WTC11 (cell line): ENCODE measurements around the gene PCSK4. TPM values are rescaled to one million over a fixed set of nuclear protein-coding genes. Genes with fewer than 3 reads are reported as not detected.

Experiments used
- ATAC-seq: fragments of 200-7000 bp; cut with Tn5 transposase; 2 replicates; pipeline ENCODE4 v1.10.0; 2021; ENCODE audit warnings: mild to moderate bottlenecking, moderate library complexity
- CTCF ChIA-PET: fragments of 300-600 bp; sonication (Branson Sonifier 250); formaldehyde crosslinking; loops from one replicate; lab custom pipeline; 2021; ENCODE audit warnings: antibody characterized with exemption; lab: Charles Lee
- POLR2A ChIA-PET: fragments of 350-600 bp; sonication (Branson Sonifier 250); formaldehyde crosslinking; loops from one replicate; lab custom pipeline; 2021; ENCODE audit warnings: antibody characterized with exemption; lab: Charles Lee
- DNase-seq: peaks from one replicate; pipeline ENCODE4 v3.0.0; 2021; ENCODE audit warnings: low spot score
- H3K27ac Mint-ChIP-seq: 2 replicates; pipeline ENCODE4 v1.8.0; 2021; ENCODE audit warnings: mixed read lengths
- H3K27me3 Mint-ChIP-seq: 2 replicates; pipeline ENCODE4 v1.8.0; 2021; ENCODE audit warnings: low read depth, mild to moderate bottlenecking, moderate library complexity, mixed read lengths
- H3K36me3 Mint-ChIP-seq: 2 replicates; pipeline ENCODE4 v1.8.0; 2021; ENCODE audit warnings: mixed read lengths
- H3K4me1 Mint-ChIP-seq: 2 replicates; pipeline ENCODE4 v1.8.0; 2022; ENCODE audit warnings: mixed read lengths
- H3K4me3 Mint-ChIP-seq: 2 replicates; pipeline ENCODE4 v1.8.0; 2021; ENCODE audit warnings: mild to moderate bottlenecking, moderate library complexity, mixed read lengths
- H3K9me3 Mint-ChIP-seq: 2 replicates; pipeline ENCODE4 v1.8.0; 2021; ENCODE audit warnings: mixed read lengths
- ATF1 ChIP-seq: sonication (generic); formaldehyde crosslinking; IDR thresholded peaks from 2 replicates; pipeline ENCODE4 v1.8.1; 2023; ENCODE audit warnings: mild to moderate bottlenecking, moderate library complexity, missing genetic modification reagents
- CREM ChIP-seq: sonication (generic); formaldehyde crosslinking; IDR thresholded peaks from 2 replicates; pipeline ENCODE4 v1.8.1; 2022; ENCODE audit warnings: mild to moderate bottlenecking, missing genetic modification reagents, moderate library complexity
- EMX1 ChIP-seq: fragments of 250-450 bp; sonication (Bioruptor Pico); IDR thresholded peaks from 2 replicates; pipeline ENCODE4 v1.8.0; 2021; ENCODE audit warnings: mild to moderate bottlenecking
- FOXP1 ChIP-seq: sonication (generic); formaldehyde crosslinking; IDR thresholded peaks from 2 replicates; pipeline ENCODE4 v1.8.0; 2022; ENCODE audit warnings: missing genetic modification reagents, mild to moderate bottlenecking, moderate library complexity, borderline replicate concordance
- JAZF1 ChIP-seq: fragments of 250-450 bp; sonication (Bioruptor Pico); IDR thresholded peaks from 2 replicates; pipeline ENCODE4 v1.9.0; 2021; ENCODE audit warnings: moderate library complexity, mild to moderate bottlenecking, inconsistent platforms
- MYBL2 ChIP-seq: sonication (generic); formaldehyde crosslinking; IDR thresholded peaks from 2 replicates; pipeline ENCODE4 v1.8.1; 2023; ENCODE audit warnings: mild to moderate bottlenecking, moderate library complexity, missing genetic modification reagents
- RORB ChIP-seq: fragments of 250-450 bp; sonication (Bioruptor Pico); IDR thresholded peaks from 2 replicates; pipeline ENCODE4 v1.9.0; 2021; ENCODE audit warnings: mild to moderate bottlenecking
- SOX15 ChIP-seq: fragments of 250-450 bp; sonication (Bioruptor Pico); IDR thresholded peaks from 2 replicates; pipeline ENCODE4 v1.9.0; 2021; ENCODE audit warnings: mild to moderate bottlenecking
- SP1 ChIP-seq: sonication (generic); formaldehyde crosslinking; conservative IDR thresholded peaks from 2 replicates; pipeline ENCODE4 v1.8.1; 2022; ENCODE audit warnings: missing genetic modification reagents
- TEAD1 ChIP-seq: sonication (generic); formaldehyde crosslinking; IDR thresholded peaks from 2 replicates; pipeline ENCODE4 v1.8.0; 2022; ENCODE audit warnings: mild to moderate bottlenecking, missing genetic modification reagents
- TP53 ChIP-seq: sonication (generic); formaldehyde crosslinking; IDR thresholded peaks from 2 replicates; pipeline ENCODE4 v1.8.1; 2023; ENCODE audit warnings: mild to moderate bottlenecking, missing genetic modification reagents
- ZNF138 ChIP-seq: sonication (generic); formaldehyde crosslinking; conservative IDR thresholded peaks from 2 replicates; pipeline ENCODE4 v1.8.1; 2022; ENCODE audit warnings: mild to moderate bottlenecking, moderate library complexity, missing genetic modification reagents
- ZNF263 ChIP-seq: sonication (generic); formaldehyde crosslinking; IDR thresholded peaks from 2 replicates; pipeline ENCODE4 v1.8.1; 2022; ENCODE audit warnings: low read depth, mild to moderate bottlenecking, moderate library complexity, missing genetic modification reagents
- ZNF416 ChIP-seq: fragments of 250-450 bp; sonication (Bioruptor Pico); IDR thresholded peaks from 2 replicates; pipeline ENCODE4 v1.9.0; 2021; ENCODE audit warnings: mild to moderate bottlenecking, inconsistent platforms
- total RNA-seq: library from RNA; stranded (reverse); gene quantifications from 3 replicates; pipeline ENCODE4 v1.2.3, GENCODE V29; 2021
- TF ChIP-seq, protein P1 (sequence below): sonication (generic); formaldehyde crosslinking; conservative IDR thresholded peaks from 2 replicates; pipeline ENCODE4 v1.8.1; 2022; ENCODE audit warnings: mild to moderate bottlenecking, missing genetic modification reagents
- TF ChIP-seq, protein P2 (sequence below): sonication (generic); formaldehyde crosslinking; IDR thresholded peaks from 2 replicates; pipeline ENCODE4 v1.8.1; 2022; ENCODE audit warnings: mild to moderate bottlenecking, missing genetic modification reagents, moderate library complexity, borderline replicate concordance
- TF ChIP-seq, protein P3 (sequence below): fragments of 250-450 bp; sonication (Bioruptor Pico); IDR thresholded peaks from 2 replicates; pipeline ENCODE4 v1.8.0; 2021; ENCODE audit warnings: mild to moderate bottlenecking
- TF ChIP-seq, protein P4 (sequence below): fragments of 250-450 bp; sonication (Bioruptor Pico); IDR thresholded peaks from 2 replicates; pipeline ENCODE4 v1.9.0; 2021; ENCODE audit warnings: moderate library complexity, mild to moderate bottlenecking, inconsistent platforms, borderline replicate concordance
- TF ChIP-seq, protein P5 (sequence below): sonication (generic); formaldehyde crosslinking; IDR thresholded peaks from 2 replicates; pipeline ENCODE4 v1.8.1; 2022; ENCODE audit warnings: low read depth, mild to moderate bottlenecking, moderate library complexity, missing genetic modification reagents, borderline replicate concordance
- TF ChIP-seq, protein P6 (sequence below): sonication (generic); formaldehyde crosslinking; IDR thresholded peaks from 2 replicates; pipeline ENCODE4 v1.8.0; 2023; ENCODE audit warnings: mild to moderate bottlenecking, missing genetic modification reagents

The PCSK4 gene
- total RNA-seq, 1 experiment from 2014 or later = 22.4 TPM

DNA sequence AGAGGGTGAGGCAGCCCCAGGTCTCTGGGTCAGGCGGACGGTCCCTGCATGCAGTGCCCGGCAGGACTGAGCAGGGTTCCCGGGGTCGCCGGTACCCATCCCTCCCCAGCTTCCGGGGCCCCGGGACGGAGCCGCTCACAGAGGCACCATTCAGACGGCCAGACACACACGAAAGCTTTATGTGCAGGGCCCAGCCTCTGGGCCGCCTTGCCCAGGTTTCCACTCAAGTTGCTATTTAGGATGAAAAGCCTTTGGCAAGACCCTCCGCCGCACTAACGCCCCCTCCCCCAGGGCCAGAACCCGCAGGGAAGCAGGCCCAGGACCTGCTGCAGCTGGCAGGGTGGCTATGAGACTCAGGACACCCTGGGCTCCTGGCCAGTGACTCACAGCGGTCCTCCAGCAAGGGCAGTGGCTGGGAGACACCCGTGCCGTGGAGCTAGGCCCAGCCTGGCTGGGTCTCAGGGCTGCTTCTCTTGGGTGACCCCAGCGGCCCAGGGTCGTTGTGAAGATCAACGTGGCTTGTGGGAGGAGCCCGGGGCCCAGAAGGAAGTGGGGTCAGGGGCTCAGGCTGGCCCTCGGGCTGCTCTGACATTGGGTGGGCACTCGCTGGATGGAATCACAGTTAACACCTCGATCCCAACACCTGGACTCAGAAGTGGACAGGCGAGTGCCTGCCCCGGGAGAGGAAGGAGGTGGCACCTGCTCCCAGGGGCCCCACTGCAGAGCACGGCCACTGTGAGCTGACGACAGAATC lies 16.0 kb downstream of the PCSK4 start:
- no peak overlapping the region for H3K4me3 Mint-ChIP-seq
- no peak for TF ChIP-seq ZNF138 (CRISPR knock-in tag)
- no peak for TF ChIP-seq JAZF1 (CRISPR knock-in tag)
- no peak for TF ChIP-seq TP53
- TF ChIP-seq ZNF416 (CRISPR knock-in tag) = no peak
- TF ChIP-seq, protein P1, sequence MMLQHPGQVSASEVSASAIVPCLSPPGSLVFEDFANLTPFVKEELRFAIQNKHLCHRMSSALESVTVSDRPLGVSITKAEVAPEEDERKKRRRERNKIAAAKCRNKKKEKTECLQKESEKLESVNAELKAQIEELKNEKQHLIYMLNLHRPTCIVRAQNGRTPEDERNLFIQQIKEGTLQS (CRISPR knock-in tag) = no peak
- TF ChIP-seq, protein P2, sequence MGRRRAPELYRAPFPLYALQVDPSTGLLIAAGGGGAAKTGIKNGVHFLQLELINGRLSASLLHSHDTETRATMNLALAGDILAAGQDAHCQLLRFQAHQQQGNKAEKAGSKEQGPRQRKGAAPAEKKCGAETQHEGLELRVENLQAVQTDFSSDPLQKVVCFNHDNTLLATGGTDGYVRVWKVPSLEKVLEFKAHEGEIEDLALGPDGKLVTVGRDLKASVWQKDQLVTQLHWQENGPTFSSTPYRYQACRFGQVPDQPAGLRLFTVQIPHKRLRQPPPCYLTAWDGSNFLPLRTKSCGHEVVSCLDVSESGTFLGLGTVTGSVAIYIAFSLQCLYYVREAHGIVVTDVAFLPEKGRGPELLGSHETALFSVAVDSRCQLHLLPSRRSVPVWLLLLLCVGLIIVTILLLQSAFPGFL (CRISPR knock-in tag) = no peak
- TF ChIP-seq CREM (CRISPR knock-in tag) = no peak
- TF ChIP-seq, protein P3, sequence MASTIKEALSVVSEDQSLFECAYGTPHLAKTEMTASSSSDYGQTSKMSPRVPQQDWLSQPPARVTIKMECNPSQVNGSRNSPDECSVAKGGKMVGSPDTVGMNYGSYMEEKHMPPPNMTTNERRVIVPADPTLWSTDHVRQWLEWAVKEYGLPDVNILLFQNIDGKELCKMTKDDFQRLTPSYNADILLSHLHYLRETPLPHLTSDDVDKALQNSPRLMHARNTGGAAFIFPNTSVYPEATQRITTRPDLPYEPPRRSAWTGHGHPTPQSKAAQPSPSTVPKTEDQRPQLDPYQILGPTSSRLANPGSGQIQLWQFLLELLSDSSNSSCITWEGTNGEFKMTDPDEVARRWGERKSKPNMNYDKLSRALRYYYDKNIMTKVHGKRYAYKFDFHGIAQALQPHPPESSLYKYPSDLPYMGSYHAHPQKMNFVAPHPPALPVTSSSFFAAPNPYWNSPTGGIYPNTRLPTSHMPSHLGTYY (CRISPR knock-in tag) = no peak
- no peak for TF ChIP-seq EMX1
- TF ChIP-seq SOX15 (CRISPR knock-in tag) = no peak
- TF ChIP-seq ATF1 = no peak
- TF ChIP-seq, protein P4, sequence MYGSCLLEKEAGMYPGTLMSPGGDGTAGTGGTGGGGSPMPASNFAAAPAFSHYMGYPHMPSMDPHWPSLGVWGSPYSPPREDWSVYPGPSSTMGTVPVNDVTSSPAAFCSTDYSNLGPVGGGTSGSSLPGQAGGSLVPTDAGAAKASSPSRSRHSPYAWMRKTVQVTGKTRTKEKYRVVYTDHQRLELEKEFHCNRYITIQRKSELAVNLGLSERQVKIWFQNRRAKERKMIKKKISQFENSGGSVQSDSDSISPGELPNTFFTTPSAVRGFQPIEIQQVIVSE (CRISPR knock-in tag) = no peak
- no peak for TF ChIP-seq SP1 (CRISPR knock-in tag)
- no peak for TF ChIP-seq ZNF263 (CRISPR knock-in tag)
- no peak for TF ChIP-seq TEAD1 (CRISPR knock-in tag)
- no peak for TF ChIP-seq FOXP1 (CRISPR knock-in tag)
- TF ChIP-seq, all 79 proteins: peak for 0
- Mint-ChIP-seq H3K27ac (no peak overlapping the region), H3K36me3 (peaks cover 4% of the 10 kb centered on the region), H3K27me3 (peaks cover 29% of the 10 kb centered on the region), H3K9me3 (no peaks in the 10 kb centered on the region), H3K4me1 (peaks cover 11% of the 10 kb centered on the region; the same call in 1 of the 2 replicates)
- ATAC-seq (no peak), DNase-seq (peak; percentile 11)
- POLR2A ChIA-PET = interaction anchor here (0.6 to 1.1 kb wide), 3 partner anchors 23 to 30 kb away, joined by 3 read pairs; no protein-coding TSS in a partner anchor
- CTCF ChIA-PET = interaction anchor here (1.1 to 2.6 kb wide), 3 partner anchors 8 to 29 kb away, joined by 3 to 16 read pairs (median 15); no protein-coding TSS in a partner anchor

DNA sequence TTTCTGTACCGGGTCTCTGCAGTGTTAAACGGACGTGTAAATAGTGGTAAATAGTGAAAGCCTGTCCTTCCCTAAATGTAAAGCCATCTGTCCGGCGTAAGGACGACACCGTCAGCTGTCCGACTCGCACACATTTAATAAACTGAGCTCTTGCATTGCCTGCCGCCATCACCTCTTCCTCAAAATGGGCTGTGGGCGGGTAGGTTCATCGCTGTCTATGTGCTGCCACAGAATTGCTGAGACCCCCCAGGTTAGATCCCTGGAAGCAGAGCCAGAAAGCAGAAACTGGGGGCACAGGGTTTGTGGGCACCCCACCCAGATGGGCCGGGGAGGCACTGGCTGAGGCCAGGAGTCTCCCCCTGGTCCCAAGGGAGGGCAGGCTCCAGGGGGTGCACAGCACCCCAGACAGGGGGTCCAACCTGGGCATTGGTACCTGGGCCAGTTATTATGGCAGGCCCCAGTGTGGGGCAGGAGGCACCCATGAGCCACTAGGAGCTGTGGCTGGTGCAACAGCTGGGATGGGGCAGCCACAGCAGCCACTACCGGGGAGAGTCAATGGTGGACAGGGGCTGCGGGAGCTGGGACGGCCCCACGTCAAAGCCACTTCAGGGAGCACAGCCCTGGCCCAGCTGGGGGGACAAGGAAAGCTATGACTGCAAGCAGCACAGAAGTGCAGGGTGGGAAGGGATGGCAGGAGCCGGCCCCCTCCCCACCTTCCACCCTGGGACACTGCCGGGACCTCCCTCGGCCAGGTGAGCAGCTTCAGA lies 16.9 kb downstream of the PCSK4 start:
- H3K27ac Mint-ChIP-seq = no peak overlapping the region
- ChIA-PET CTCF (interaction anchor here (1.0 to 3.2 kb wide), 6 partner anchors 17 to 962 kb away, joined by 3 to 19 read pairs (median 5); no protein-coding TSS in a partner anchor), POLR2A (interaction anchor here (0.6 to 1.2 kb wide), 4 partner anchors 21 to 359 kb away, joined by 3 read pairs; no protein-coding TSS in a partner anchor)
- no peaks in the 10 kb centered on the region for H3K9me3 Mint-ChIP-seq
- DNase-seq (peak; percentile 15), ATAC-seq (no peak)
- no peak overlapping the region for H3K4me3 Mint-ChIP-seq
- peaks cover 7% of the 10 kb centered on the region; the same call in 1 of the 2 replicates for H3K4me1 Mint-ChIP-seq
- peaks cover 4% of the 10 kb centered on the region for H3K36me3 Mint-ChIP-seq
- peaks cover 36% of the 10 kb centered on the region for H3K27me3 Mint-ChIP-seq
- no peak for TF ChIP-seq RORB (CRISPR knock-in tag)
- TF ChIP-seq JAZF1 (CRISPR knock-in tag) = no peak
- TF ChIP-seq, protein P5, sequence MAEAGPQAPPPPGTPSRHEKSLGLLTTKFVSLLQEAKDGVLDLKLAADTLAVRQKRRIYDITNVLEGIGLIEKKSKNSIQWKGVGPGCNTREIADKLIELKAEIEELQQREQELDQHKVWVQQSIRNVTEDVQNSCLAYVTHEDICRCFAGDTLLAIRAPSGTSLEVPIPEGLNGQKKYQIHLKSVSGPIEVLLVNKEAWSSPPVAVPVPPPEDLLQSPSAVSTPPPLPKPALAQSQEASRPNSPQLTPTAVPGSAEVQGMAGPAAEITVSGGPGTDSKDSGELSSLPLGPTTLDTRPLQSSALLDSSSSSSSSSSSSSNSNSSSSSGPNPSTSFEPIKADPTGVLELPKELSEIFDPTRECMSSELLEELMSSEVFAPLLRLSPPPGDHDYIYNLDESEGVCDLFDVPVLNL = no peak
- TF ChIP-seq, protein P6, sequence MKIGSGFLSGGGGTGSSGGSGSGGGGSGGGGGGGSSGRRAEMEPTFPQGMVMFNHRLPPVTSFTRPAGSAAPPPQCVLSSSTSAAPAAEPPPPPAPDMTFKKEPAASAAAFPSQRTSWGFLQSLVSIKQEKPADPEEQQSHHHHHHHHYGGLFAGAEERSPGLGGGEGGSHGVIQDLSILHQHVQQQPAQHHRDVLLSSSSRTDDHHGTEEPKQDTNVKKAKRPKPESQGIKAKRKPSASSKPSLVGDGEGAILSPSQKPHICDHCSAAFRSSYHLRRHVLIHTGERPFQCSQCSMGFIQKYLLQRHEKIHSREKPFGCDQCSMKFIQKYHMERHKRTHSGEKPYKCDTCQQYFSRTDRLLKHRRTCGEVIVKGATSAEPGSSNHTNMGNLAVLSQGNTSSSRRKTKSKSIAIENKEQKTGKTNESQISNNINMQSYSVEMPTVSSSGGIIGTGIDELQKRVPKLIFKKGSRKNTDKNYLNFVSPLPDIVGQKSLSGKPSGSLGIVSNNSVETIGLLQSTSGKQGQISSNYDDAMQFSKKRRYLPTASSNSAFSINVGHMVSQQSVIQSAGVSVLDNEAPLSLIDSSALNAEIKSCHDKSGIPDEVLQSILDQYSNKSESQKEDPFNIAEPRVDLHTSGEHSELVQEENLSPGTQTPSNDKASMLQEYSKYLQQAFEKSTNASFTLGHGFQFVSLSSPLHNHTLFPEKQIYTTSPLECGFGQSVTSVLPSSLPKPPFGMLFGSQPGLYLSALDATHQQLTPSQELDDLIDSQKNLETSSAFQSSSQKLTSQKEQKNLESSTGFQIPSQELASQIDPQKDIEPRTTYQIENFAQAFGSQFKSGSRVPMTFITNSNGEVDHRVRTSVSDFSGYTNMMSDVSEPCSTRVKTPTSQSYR (CRISPR knock-in tag) = no peak
- TF ChIP-seq SP1 (CRISPR knock-in tag) = peak; percentile 22; the same call in 1 of the 2 replicates
- no peak for TF ChIP-seq MYBL2
